HG03095 (cell line): Measurements from ENCODE around the gene MBP.
A peak's percentile ranks its signal among the peaks of the same experiment; 100 is the strongest.

ENCODE experiments used
- ATAC-seq: cut with Tn5 transposase; IDR thresholded peaks from one replicate; pipeline ENCODE4 v1.9.1; 2021; ENCODE audit warnings: moderate library complexity; ENCODE audit not compliant: unreplicated experiment

Gene MBP

DNA sequence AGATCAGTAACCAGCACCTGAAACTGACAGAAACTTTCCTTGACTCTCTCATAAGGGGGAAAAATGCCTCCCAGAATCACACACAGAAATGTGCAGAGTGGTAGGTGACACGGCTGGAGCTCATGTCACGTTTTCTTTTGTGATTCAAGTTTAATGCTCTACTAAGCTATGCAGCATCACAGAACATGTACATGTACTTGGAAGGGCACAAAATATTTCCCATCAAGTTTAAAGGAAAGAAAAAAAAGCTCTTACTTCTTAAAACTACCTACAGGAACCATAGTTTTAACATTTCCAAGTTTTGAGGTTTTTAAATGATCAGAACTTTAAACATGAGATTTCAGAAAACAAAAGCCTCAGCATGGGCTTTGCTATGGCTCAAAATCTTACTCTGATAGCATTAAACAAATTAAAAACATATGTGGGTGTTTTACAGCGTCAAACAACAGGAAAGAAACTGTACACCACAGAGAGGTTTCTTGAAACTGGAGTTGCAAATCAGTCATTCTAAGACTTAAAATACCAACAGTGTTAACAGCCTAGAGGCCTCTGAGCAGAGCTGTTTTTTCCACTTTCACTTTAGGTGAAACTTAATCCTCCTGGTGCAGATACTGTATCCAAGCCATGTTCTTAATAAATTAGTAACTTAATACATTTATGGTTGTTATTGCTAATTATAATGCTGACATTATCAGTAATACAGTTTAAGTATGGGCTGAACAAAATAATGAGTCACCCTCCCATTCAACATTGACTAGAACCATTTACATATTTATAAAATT, 30.1 kb downstream of the MBP start:
- peak; percentile 65 for ATAC-seq

DNA sequence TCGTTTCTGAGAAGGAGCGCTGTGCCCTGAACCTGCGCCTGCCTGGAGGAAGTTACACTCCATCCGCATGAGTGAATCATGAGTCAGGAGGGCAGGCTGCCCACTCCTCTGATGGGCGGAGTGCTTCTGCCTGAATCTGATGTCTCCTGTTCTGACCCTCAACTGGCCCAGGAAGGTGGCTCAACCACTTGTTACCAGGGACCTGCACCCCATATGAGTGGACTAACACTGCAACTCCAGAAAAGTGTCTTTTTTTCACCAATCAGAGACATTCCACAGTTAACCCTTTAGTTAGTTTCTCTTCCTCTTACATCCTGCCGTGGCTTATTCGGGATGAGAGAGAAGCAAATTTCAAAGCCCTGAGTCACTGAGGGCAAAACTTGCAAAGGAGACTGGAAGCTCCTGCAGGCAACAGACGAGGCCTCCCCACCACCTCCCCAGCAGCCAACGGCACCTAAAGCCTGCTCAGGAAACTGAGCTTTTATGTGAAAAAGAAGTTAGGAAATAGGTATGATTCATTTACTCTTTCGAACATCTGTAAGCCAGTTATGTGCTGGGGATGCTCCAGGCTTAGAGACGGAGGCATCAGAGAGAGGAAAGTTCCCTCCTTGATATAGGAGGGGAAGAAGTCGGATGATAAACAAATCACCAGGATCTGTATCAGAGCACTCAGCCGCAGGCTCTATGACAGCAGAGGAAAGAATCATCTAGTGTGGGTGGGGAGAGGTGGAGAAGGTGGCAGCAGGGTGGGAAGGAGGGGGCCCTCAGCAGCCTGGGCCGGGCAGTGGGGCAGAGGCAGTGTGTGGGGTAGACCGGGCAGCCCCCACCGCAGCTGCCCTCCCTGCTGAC, 30.9 kb downstream of the MBP start:
- peak; percentile 28 for ATAC-seq

DNA sequence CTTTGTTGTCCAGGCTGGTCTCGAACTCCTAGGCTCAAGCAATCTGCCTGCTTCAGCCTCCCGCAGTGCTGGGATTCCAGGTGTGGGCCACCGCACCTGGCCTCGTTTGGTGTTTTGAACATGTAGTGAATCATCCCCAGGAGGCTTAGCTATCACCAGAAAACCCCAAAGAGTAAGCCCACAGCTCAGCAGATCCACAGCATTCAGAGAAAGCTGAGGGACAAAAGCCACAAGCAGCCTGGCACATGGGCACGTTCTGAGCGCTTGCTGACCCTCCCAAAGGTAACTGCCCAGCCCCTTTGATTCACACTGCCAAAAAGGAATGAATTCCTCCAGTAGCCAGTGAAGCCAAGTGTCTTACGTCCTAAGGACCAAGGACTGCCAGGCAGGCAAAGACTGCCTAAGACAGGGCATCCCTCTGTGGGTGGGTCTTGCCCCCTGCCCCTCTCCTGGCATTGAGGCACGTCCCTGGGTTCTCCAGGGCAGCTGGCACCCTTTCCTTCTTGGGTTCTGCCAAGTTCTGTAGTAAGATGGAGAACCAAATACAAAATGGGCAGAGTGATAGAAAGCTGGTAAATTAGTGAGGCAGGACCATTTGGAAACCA, 31.7 kb downstream of the MBP start:
- ATAC-seq = no peak

DNA sequence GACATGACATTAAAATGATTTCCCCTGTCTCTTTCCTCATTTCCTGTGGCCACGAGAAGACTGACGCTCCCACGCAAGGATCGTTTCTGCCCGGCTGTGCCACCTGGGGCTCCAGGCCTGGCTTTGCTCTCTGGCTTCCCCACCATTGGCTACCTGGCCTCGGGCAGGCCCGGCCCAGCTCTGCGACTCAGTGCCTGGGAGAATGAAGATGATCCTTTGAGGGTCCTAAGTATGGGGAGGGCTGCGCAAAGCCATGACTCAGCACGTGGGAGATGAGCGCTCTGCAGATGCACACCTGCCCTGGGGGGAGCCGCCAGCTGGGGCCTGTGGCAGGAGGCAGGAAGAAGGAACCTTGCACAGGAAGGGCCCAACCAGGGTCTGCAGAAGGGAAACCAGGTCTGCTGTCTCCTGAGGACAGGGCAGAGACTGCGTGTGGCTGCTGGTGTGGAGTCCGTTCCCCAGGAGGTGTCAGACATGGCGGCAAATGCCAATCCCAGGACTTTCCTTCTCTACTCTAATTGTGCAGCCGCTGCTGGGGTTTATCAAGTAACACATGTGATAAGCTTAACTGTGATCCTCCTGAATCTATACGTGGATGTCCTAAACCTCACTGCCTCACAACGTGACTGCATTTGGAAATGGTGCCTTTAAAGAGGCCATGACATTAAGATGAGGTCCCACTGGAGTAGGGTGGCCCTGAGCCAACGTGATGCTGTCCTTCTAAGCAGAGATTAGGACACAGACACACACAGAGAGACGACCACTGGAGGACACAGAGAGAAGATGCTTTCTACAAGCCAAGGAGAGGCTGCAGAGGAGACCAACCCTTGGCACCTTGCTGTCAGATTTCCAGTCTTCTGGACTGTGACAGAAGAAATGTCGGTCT, 32.9 kb downstream of the MBP start:
- peak; percentile 16 for ATAC-seq

DNA sequence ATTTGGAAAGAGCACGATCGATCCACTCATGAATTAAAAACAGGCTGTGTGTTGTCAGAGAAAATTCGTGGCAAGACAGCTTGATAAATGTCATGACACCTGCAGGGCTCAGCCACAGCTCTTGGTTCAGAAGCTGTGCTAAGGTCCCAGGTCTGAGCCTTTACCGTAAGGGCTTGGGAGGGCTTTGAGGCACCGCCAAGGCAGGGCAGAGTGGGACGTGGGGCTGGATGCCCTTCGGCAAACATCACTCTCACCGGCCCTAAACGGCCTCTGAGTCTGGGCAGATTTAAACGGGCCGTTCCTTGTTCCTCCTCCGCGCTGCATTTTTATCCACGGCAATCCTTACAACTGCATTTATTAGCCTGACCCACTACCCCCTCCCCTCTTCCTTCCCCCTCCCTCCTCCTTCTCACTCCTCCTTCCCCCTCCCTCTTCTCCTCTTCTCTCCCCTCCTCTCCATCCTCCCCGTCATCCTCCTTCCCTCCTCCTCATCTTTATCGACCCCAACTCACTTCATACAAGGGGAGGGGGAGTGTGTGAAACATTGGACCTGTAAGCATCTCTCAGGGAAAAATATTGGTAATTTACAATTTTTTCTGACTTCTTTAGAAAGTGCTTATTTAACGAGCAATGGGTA, 33.9 kb downstream of the MBP start:
- no peak for ATAC-seq

DNA sequence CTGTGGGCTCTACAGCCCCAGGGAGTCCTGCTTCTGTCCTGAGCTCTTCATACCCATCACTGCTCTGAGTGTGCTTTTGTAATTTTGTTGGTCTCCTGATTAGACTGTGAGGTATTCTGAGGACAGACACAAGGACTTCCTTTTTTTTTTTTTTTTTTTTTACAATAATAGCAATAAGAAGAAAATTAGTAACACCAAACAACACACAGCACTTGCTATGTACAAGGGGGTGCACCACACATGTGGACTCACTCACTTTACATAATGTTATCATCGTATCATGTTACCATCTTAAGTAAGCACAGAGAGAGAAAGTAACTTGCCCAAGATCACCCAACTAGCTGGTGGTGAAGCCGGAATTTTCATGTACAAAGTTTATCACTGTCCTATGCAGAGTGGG, 34.6 kb downstream of the MBP start:
- no peak for ATAC-seq

DNA sequence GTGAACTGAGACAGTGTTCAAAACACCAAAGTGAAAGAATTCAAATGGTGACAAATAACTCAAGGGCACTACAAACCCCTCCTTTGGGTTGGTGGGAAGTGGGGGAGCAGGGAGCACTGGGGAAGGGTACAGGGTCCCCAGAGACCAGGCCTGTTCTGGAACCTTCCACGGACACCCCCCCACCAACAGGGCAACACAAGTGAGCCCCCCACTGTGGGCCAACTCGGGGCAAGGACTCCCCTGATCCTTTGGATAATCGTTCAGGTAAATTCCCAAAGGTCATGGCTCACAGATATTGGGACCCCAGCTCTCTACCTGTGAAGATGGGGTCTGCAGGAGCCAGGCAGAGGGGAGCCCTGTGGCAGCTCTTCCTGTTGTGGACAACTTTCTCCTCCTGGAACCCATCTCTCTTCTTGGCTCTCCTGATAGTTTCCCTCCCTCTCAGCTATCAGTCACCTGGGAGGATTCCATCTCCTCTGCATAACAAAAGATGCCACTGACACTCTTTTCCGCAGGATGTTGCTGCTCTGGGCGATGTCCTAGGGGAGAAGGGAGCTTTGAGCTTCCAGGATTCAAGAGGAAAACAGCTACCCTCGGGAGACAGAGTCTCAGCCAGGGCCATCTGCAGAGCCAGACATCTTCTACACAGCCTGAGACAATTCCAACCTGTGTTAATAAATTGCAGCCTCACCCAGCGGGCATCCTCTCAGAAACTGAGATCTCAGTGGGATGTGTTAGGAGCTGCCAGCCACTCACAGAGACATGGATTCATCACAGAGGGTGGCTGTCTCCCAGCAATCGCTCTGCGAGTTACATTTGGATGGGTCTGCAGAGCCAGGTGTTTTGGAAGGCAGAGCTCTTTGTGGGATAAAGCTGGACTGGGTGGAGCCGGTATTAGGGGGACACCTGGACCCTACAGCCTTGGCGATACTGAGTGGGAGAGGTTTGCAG, 35.4 kb downstream of the MBP start:
- no peak for ATAC-seq

DNA sequence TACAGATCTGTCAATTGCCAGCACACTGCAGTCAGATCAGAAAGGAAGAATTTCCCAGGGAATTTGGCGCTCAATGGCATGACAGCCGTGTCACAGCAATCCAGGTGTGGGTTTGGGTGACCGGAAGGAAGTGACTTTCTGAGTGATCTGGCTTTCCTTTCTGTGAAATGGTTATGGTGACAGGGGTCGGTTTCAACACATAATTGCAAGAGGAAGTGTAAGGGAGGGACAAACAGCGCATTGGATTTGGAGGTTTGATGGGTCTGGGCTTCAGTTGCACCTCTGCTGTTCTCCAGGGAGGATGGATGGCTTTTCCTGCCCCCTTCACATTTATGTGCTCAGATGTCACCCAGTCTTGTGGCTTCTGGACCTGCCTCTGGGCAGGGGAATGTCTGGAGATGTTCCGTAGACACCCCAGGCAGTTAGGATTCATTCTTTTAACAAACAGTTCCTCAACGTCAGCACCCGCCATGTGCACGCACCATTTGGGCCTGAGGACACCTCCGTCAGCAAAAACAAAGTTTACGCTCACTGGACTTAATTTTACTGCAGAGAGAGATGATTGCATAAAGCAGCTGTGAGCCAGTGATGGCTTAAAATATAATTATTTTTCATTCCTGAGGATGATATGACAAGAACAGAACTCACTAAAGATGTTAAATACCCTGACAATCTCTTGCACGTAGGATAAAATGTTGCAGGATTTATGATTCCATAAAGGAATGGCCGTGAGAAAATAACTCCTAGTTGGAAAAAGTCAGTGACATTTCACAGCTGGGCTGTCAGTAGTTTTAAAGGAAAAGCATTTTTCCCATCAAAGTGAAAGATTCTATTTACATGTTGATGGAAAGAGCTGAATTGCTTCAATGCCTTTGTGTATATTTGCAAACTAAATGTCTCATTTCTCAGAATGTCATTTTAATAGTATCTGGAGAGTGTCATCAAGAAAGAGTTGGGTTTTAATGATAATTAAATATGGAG, 36.9 kb downstream of the MBP start:
- ATAC-seq = no peak

DNA sequence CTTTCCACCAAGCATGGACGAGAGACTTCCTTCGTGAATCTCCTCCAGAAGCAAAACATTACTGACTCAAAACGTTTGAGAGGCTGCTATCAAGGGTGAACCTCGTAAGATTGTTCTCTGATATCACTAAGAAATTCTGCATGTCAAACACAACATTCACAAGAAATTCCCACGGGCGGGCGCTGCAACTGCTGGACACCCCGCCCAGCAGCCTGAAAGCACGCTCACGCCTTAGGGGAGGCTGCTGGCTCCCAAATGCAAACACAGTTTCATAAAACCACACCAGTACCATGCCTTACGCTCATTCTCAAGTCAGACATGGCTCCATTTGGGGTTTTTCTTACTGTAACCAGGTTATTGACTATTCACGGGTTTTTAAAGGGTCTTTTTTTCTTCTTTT, 39.0 kb downstream of the MBP start:
- ATAC-seq = no peak

DNA sequence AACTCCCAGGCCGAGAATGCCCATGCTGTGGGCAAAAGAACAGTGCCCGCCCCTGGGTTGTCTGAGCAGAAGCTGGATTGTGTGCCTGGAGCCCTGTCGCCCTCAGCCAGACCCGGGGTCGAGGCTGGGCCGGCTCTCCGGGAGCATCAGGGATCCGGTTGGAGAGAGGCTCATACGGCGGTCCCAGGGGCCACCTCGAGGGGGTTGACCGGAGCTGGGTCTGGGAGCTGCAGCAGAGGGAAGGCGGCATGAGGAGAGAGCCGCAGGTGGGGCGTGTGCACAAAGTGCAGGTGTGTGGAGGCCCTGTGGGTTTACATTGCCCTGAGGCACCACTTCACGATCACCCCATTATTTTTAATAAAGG, 39.5 kb downstream of the MBP start:
- ATAC-seq = no peak

DNA sequence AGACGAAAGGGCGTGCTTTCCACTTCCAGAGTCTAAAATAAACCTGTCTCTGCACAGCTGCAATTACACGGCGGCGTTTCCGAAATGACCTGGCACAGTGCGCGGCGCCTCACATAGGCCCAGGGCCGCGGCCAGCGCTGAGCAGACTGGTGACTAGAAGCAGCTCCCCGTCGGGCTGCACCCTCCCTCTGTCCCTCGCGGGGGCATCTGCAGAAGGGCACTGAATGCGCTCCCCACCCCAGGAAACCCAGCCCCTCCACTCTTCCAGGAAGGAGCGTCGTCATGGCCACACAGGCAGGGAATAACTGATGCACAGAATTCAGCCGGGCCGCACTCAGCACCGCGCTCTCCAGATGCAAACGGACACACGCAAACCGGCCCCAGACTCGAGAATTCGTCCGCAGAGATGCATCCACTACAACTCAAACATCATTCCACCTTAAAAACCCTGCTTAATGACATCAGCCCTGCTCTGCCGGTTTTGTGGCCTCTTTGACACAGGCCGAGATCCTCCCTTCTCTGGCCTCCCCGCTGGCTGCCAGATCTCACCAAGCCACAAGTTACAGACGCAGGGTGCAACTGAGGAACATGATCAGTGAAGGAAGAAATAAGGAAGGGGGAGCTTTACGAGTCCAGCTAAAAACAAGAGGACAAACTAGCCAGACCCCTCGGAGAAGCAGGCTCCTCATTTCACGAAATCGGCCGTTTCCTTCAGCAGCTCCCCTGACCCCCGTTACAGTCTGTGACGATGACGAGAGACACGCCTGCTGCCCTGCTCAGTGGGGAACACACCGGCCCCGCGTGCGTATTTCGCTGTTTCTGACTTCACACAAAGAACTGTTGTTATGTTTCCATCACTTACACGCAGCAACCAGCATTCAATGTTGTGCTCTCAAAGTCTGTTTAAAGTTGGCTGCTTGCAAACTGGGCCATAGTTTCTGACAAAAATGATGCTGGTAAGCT, 40.2 kb downstream of the MBP start:
- ATAC-seq = no peak

DNA sequence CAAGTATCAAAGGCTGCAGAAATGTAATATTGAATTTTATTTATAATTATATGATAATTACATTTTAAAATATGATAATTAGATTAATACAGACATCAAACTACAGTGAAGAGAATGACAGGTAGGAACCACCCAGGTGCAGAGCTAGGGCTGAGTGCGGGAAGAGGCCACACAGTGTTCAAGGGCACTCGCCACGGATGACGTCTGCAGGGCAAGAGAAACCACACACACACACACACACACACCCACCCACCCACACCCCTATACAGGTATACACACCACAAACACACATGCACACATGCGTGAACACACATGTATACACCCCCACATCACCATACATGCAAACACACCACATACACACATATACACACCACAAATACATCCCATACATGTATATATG, 41.2 kb downstream of the MBP start:
- ATAC-seq = no peak

DNA sequence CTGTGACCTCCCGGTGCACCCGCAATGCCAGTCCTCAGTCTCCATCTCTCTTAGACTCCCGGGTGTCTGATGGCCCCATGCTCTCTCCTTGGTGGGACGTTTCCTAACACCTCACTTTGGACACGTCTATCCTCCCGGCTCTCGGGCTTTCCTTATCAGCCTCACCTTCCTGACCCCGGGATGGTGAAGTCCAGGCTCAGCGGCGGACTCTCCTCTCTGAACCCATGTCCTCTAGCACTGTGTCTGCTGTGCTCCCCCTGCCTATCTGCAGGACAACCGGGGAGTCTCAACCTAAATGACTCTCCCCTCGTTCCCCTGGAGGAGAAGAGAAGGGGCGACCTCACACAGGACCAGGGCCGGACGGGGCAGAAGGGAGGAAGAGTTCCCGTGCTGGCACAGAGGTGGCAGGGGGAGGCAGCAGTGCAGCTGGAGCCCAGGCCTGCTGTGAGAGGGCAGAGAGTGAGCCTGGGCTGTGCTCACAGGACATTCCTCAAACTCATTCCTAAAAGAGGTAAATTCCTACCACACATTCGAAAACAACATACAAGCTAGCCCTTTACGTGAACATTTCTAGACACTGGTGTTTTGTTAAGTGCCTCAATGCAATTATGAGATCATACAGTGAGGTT, 41.9 kb downstream of the MBP start:
- ATAC-seq = no peak

DNA sequence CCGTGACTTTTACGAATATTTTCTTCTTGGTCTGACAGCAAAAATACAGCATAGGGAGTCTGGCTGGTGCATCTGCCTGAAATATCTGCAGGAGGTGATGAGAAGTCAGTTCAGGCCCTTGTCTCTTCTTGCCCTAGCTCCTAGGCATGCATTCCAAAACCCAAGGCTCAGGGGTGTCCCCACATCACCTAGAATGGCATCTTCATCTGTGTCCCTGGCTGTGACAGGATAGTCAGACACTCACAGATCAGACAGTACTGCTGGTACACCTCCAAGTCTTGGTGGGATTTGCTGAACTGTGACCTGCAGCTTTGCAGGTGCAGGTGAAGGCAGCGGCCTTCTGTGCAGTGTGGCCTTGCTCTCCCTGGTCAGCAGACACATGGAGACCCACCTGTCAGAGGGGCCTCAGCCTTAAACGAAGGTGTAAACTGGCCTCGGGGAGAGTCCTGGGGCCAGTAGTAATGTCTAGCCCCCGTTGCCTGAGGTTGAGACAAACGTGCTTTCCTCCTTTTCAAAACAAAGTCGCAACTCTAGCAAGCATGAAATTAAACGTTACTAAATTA, 42.8 kb downstream of the MBP start:
- no peak for ATAC-seq

DNA sequence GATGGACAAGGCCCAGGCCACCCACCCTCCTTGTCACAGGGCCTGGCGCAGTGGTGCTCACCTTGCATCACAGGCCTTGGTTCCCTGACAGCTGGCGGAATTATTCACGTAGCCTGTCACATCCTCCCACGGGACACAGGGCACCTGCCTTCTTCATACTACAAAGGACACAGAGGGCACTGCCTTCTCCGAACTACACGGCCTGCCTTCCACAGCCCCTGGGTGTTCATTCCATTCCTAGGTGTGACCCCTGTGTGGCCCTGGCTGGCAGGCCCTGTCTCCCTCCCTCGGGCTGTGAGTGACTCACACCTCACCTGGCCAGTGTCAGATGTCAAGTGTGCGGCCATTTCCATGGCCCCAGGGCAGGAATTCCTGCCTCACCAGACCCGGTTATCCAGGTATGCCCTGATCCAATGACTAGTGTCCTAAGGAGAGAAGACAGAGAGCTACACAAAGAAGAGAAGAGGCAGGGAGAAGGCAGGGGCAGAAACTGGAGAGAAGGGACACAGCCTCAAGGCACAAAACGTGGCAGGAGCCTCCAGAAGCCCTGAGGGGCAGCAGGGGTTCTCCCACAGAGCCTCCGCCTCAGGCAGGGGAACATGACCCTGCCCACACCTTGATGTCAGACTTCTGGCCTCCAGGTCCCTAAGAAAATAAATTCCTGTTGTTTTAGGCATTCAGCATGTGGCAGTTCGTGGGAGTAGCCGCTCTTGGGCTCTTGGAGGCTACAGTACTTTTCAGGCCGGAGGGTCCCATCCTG, 43.4 kb downstream of the MBP start:
- no peak for ATAC-seq
